Hematopoietic multipotent progenitor cell treated with erythropoietin and hydrocortisone succinate and interleukin-3 and kit ligand, for 15 days (in vitro differentiated cells): ENCODE results near the gene ATP13A4.

Experiments used
- DNase-seq: peaks from one replicate; pipeline ENCODE4 v3.0.0-alpha.2; 2015; ENCODE audit warnings: low spot score

Gene ATP13A4

DNA sequence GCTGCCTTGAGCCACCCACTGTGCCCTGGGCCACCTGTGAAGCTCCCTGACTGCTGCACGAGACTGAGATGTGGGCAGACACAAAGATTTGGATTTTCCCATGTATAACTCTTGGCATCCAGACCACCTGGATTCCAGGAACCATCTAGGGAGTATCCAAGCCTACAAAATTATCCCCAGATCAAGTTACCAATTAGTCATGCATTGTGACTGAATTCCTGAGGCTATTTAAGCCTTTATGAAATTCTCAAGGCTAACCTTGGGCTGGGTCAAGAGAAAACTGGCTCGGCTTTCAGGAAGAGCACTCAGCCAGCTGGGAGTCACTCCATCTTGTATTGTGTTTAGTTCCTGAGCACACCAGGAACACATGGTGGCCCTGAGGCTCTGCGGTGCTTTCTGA lies 162.8 kb downstream of the ATP13A4 start:
- DNase-seq, result no peak

DNA sequence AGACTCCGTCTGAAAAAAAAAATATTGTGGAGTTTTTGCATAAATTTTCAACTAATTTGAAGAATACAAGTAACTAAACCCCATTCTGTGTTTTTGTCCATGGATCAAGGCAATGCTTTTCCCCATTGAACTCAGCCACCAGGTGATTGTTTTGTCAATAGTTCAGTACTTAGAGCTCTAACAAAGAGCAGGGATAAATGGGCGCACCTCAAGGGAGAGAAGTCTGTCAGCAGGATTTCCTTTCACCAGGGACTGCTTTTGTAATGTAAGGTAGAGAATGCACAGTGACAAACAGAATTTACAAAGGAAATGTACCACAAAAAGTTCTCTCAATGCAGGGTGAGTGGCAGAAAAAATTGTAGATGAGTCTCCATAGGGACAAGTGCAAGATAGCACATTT lies 165.4 kb downstream of the ATP13A4 start:
- no peak for DNase-seq

DNA sequence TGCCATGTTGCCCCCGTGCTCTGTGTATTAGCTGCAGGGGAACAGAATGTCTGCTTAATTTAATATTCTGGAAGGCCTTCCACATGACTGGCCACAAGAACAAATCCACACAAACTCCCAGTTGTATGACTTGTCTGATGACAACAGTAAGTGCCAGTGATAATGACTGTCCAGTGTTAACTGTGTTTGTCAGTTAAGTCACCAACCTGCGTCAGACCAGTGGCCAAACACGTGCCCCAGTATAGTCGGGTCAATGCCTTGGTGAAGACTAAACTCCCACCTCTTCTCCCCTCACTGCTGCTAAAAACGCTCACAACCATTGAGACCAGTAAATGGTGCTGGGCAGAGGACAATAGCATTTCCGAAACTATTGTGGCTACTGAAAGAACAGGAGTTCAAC lies 166.3 kb downstream of the ATP13A4 start:
- DNase-seq, result no peak

DNA sequence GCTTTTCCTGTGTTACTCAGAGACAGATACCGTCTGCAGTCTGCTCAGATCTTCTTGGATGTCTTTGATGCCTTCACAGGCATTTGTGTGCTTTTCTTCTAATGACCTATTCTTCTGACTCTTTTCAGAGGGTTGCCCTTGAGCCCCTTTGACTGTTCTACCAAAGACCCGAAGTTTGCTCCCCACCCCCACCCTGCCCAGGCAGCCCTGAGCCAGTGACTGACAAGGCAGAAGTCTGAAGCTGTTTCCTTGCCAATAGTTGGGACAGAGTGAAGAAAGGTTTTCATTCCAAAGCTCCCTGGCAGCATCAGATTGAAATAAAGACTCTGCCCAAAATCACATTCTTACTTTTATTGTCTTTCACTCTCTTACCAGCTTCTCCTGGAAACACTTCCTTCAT lies 167.1 kb downstream of the ATP13A4 start:
- DNase-seq, result no peak

DNA sequence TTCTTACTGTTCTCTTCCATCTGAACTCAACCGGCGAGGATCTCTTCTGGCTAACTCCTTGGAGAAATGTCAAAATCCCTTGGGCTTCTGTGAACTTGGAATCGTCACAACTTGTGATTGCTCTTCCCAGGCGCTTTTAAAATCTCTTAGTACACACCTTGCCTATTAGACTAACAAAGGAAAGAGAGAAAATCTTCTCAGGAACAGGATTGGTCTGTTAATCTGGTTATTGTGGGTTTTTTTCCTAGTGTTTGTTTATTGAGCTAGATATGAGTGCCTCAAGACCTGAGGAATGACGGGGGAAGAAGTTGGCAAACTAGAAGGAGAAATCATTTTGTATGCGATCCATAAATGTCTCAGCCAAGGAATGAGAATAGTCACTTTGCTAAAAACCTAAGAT lies 176.0 kb downstream of the ATP13A4 start, which contains the start of gene ATP13A5:
ATP13A5 (minus strand) TSS at position 48 of the 400 bp plus-strand sequence; CDS start at position 20, 28 bp downstream.
- no peak for DNase-seq

DNA sequence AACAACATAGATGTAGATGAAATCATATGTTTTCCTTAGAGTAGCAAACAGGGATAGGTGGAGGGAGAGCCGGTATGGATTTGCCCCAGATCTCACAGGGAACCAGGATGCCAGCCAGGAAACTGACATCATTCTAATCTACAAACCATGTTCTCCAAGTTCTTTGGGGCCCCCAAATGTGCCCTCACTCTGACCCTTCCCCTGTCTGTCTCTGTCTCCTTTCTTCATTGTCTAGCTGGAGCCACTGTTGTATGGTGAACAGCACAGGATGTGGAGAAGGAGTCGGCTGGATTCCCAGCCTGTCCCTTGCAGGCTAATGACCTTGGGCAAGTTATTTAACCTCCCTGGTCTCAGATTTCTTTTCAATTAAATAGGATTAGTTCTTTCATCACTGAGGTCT lies 177.1 kb downstream of the ATP13A4 start:
- DNase-seq, result no peak

DNA sequence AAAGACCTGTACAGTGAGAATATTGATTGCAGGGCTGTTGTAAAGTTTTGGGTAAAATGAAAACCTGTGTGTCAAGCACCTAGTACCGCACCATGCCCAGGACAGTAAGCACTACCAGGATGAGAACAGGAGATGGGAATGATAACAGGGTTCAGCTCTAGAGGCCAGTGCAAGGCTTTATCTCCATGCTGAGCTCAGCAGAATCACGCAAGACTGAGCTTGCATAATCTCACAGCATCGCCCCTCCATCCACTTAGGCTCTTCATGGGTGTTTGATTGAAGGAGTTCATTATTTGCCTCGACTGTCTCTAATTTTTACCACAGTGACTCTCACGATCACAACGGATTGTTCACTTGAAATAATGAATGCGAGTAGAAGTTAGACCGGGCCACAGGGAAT lies 179.1 kb downstream of the ATP13A4 start:
- DNase-seq, result no peak

DNA sequence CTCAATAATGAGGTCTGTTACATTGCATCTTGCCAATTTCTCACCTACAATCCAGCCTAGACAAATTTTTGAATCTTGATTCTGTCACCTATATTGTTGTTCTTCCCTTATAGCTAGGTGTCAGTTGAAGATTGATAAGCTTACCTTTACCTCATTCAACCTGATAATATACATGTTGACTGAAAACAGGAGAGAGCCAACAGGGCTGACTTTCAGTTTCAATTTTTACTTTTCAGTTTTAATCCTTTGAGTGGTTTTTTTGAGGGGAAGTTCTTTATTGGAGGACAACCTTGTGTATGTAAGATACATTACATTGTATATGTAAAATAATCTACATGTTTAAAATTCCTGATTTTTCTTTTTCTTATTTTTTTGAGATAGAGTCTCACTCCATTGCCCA lies 181.9 kb downstream of the ATP13A4 start:
- DNase-seq, result no peak

DNA sequence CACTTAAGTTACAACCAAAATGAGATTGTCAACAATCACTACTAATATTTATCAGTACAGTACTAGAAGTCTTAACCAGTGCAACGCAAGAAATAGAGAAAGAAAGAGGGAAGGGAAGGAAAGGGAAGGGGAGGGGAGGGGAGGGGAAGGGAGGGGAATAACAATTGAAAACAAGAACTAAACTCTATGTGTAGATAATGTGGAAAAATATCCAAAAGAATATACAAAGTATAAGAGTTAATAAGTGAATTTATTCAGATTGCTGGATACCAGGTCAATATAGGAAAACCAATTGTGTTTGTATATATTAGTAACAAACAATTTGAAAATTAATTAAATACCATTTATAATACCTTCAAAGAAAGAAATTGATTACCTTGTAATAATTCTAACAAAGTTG lies 186.8 kb downstream of the ATP13A4 start:
- DNase-seq, result no peak

DNA sequence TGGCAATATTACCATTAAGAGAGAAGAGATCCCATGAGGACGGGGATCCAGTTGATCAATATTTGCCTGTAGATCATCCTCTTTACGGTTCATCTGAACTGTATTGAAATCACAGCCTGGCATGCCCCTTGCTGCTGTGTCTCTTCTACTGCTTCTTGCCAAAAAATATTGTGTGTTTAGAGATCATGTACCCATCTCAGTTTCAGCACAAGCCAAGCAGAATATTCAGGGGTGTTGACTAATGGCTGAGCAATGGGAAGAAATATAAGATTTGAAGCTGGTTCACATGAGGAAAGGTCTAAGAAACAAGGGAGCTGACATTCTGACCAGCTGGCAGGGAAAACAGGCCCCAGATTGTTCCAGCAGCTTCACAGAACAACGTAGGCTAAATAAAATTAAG lies 197.4 kb downstream of the ATP13A4 start:
- no peak for DNase-seq

DNA sequence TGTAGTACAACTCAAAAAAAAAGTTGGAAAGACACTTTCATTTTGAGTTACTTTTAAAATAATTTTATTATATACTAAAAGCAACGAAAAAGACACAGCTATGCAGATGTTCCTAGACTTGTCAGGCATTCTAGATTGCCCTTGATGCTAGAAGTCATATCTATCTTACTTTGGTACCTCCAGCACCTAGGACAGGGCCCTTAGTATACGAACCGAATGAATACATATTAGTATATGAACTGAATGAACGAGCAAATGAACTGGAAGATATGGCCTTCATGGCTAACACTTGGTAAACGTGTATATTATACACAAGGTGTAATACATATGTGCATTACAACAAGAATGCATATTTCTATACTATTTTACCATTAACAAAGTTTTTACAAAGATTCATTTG lies 200.3 kb downstream of the ATP13A4 start:
- DNase-seq, result no peak
